Eye (tissue), 1 donor: ENCODE results near the gene GUCD1.

Experiments
- DNase-seq: peaks from one replicate; pipeline ENCODE4 v3.0.0-alpha.2; 2015

Gene GUCD1

GRCh38 chr22:24589518-24590030 is 34.6 kb upstream of the GUCD1 start:
- no peak for DNase-seq

GRCh38 chr22:24588757-24589481 is 34.0 kb upstream of the GUCD1 start:
- no peak for DNase-seq

DNA sequence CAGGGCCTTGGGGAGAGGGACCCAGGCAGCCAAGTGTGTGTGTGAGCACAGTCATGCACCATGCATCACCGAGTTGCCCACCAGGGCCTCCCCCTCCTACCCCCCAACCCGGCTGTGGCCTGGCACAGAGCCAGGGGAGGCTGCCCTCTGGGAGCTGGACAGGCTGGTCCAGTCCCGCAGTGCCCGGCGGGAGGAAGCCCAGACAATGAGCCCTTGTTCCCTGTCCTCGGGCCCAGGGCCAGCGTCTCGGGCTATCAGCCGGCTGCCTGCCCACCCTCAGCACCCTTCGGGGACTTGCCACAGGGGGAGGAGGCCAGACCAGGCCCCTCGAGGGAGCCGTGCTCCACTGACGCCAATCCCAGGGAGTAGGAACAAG is 33.4 kb upstream of the GUCD1 start:
- no peak for DNase-seq

DNA sequence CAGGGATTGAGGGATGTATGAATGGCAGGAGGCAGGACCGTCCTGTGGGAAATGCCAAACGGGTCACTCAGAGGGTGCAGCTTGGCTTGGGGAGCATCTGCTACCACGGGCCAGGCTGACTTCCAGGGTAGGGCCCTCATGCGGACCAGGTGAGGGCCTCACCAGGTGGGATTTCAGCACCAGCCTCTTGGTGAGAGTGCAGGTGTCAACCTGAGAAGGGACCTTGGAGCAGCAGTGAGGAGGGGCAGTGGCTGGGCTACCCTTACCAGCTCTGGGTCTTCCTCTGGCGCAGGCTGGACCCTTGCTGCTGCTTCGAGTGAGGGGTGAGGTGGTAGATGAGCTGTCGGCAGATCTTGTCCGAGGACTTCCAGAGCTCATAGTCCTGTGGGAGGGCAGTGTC is 33.0 kb upstream of the GUCD1 start:
- DNase-seq: no peak

GRCh38 chr22:24587251-24587650 is 32.3 kb upstream of the GUCD1 start:
- DNase-seq: no peak

DNA sequence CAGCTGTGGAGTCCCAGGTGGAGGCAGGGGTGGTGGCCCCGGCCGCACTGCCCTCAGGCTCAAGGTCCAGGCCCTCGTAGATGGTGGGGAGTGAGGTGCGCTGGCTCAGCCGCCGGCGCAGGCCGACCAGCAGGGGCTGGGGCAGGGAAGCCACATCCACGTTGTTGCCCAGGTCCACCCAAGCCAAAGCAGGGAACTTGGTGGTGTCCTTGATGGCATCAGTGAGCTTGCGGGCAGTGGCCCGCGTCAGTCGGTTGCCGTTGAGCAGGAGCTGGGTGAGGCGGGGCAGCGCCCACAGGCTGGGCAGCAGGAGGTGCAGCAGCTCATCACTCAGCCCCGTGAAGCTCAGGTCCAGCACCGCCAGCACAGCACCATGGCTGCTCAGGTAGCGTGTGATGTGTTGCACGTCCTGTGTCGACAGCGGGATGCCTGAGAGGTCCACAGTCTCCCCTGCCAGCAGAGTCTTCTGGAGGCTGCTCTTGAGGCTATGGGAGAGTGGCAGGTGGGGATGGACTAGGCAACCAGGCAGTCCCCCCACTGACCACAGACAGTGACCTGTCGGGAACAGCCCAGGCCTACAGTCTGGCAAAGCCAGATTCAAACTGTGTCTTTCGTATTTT is 31.1 kb upstream of the GUCD1 start:
- DNase-seq: no peak

GRCh38 chr22:24585461-24585860 is 30.5 kb upstream of the GUCD1 start:
- DNase-seq: no peak

DNA sequence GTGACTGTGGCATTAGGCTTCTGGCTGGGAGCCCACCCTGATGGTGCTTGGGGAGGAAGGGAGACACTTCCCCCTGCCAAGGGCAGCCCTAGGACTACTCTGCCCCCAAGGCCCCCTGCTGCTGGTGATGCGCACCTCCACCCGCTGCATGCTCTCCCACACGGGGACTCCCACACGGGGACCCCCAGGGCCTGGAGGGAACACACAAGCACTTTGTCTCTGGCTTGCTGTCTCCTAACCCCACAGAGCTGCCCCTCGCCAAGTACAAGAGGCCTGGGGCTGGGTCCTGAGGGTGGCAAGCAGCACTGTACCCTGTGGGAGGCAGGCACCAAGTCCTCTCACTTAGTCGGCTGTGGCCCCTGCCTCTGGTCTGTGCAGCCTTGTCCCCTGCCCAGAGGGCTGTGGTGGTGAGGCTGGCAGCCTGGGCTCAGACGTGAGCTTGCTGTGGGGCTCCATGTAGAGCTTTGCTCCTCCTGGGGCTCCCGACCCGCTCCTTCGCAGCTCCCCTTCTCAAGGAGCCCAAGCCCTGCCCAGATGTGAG is 30.0 kb upstream of the GUCD1 start:
- DNase-seq: no peak

- DNase-seq: no peak
Observed at GRCh38 chr22:24584166-24584790, 29.3 kb upstream of the GUCD1 start.

DNA sequence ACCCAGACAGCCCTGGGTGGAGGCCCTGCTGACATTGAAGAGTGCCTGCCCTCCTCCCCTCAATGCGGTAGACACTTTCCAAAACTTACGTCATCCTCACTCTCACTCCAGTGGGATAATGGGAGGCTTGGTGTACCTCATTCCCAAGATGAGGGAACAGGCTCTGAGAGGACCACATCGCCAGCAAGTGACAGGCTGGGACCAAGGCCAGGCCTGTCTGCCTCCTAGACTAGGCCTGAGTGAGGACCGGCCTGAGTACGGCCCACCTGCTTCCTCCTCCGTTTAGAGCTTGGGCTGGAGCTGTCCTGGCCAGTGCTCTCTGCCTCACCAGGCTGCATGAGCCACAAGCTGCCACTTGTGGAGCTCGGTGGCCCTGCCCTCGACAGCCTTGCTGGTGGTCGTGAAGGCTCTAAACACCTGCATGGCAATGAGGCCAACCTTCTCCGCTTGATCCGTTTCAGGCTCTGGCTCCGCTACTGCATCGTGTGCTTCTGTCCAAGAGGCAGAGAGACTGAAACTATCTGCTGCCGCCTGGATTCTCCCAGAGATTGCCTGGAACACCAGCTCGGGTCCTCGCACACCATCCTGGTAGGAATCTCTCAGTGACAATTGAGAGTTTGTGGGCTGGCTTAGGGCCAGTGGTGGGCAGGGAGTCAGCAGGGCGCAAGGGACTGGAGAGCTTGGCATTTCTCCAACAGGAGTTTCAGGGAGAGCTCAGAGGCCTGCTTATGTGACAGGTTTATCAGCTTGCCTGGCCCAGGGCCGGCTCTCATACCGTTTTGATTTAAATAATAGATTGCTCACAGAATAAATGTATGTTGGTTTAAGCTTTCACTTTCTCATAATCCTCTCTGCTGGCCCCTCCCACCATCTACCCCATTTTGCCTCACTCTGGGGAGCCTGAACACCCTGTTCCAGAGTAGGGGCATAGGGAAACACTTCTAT is 28.6 kb upstream of the GUCD1 start:
- DNase-seq: no peak

GRCh38 chr22:24582056-24582814 is 27.3 kb upstream of the GUCD1 start:
- no peak for DNase-seq

DNA sequence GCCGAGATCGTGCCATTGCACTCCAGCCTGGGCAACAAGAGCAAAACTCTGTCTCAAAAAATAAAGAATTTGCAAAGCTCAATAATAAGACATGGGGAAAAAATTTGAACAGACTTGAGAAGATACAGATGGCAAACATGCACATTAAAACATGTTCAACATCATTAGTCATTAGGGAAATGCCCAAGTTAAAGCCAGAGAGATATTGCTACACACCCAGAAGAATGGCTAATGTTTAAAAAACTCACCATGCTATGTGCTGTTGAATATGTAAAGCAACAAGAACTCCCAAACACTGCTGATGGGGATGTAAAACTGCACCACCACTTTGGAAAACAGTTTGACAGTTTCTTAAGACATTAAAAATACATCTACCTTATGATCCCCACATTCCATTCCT is 25.3 kb upstream of the GUCD1 start:
- DNase-seq: no peak

GRCh38 chr22:24579258-24579601 is 24.3 kb upstream of the GUCD1 start:
- DNase-seq: no peak

- DNase-seq: no peak
Observed at GRCh38 chr22:24578355-24579257, 23.7 kb upstream of the GUCD1 start.

GRCh38 chr22:24576778-24577177 is 21.8 kb upstream of the GUCD1 start:
- no peak for DNase-seq

DNA sequence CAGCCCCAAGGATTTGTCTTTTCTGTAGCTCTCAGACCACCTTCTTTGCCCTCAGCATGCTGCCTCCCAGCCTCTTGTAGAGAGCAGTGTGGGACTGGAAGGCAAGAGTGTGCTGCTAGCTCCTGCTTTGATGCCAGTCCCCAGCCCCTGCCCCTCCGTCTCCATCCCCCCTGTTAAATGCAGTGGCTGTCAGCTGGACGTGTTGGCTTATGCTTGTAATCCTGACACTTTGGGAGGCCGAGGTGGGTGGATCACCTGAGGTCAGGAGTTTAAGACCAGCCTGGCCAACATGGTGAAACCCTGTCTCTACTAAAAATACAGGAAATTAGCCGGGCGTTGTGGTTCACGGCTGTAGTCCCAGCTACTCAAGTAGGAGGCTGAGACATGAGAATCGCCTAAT is 16.3 kb upstream of the GUCD1 start:
- DNase-seq: no peak

- no peak for DNase-seq
Observed at GRCh38 chr22:24567668-24568067, 12.7 kb upstream of the GUCD1 start.

- DNase-seq: no peak
Observed at GRCh38 chr22:24566899-24567511, 12.1 kb upstream of the GUCD1 start.

DNA sequence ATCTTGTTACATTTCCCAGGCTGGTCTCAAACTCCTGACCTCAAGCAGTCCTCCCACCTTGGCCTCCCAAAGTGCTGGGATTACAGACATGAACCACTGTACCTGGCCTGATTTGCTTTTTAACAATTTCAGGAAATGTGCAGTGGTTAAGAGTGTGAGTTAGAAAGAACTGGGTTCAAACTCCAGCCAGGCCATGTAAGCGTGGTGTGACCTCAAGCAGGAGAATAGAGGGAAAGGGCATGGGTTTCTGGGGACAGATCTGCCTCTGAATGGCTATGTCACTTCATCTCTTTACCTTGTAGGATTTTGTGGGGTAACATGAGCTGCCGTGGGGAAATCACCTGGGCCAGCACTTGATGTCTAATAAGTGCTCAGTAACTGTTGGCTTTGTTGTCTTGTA is 10.1 kb upstream of the GUCD1 start:
- DNase-seq: no peak

DNA sequence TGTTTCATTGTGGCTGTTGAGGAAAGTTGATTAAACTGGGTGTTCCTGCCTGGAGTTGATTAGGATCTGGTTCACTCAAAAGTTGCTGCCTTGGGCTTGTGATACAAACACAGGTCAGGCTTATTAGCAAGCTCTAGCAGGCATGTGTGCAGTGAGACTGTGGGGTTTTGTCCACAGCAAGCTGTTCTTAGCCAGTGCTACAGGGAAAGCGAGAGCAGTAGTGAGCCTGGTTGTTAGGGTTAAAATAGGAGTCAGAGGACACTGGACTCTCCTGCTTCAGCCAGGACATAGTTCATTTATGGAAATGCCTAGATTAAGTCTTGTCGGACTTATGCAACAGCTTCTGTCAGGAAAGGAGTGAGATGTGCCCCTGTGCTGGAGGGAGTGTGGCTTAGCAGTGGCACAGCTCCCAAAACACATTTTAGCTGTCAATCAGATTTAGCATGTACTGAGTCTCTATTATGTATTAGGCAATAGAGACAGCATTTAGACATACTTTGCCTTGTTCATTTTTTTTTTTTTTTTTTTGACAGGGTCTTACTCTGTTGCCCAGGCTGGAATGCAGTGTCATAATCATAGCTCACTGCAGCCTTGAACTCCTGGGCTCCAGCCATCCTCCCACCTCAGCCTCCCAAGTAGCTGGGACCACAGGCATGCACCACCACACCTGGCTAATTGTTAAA is 9.6 kb upstream of the GUCD1 start:
- no peak for DNase-seq
